ENCODE data around the gene MAPK7.

DNA sequence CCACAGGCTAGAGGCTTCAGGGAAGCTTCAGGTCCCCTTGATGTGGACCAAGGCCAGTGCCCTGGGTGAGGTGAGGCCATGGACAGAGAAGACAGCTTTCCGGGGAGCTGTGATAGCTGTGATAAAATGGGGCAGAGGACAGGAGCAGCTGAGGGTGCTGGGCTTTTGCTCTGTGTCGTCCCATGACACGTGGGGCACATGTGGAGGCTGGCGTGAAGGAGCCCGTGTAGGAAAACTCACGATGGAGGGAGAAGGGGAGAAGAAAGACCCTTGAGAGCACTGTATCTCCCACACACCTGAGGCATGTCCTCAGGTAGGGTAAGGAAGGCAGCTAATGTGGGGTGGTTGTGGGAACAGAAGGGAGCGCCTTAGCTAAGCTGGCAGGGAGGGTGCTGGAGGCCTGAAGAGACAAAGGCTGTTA is 37.1 kb upstream of the MAPK7 start:
- TF ChIP-seq POLR2AphosphoS5 (IDR thresholded peaks at IDR 0.05; ENCODE audit: low read length) = no peak
- TF ChIP-seq, protein P1, sequence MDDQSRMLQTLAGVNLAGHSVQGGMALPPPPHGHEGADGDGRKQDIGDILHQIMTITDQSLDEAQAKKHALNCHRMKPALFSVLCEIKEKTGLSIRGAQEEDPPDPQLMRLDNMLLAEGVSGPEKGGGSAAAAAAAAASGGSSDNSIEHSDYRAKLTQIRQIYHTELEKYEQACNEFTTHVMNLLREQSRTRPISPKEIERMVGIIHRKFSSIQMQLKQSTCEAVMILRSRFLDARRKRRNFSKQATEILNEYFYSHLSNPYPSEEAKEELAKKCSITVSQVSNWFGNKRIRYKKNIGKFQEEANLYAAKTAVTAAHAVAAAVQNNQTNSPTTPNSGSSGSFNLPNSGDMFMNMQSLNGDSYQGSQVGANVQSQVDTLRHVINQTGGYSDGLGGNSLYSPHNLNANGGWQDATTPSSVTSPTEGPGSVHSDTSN (IDR thresholded peaks at IDR 0.05; ENCODE audit: insufficient replicate concordance, low read depth, low read length) = no peak
- no peak for TF ChIP-seq EP300 (IDR thresholded peaks at IDR 0.05; ENCODE audit: borderline replicate concordance in 1 of 2, control insufficient read depth in 1 of 2, low read depth in 2 of 2, low read length in 2 of 2)
- TF ChIP-seq, protein P2, sequence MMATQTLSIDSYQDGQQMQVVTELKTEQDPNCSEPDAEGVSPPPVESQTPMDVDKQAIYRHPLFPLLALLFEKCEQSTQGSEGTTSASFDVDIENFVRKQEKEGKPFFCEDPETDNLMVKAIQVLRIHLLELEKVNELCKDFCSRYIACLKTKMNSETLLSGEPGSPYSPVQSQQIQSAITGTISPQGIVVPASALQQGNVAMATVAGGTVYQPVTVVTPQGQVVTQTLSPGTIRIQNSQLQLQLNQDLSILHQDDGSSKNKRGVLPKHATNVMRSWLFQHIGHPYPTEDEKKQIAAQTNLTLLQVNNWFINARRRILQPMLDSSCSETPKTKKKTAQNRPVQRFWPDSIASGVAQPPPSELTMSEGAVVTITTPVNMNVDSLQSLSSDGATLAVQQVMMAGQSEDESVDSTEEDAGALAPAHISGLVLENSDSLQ (IDR thresholded peaks at IDR 0.05) = no peak
- TF ChIP-seq, protein P3, sequence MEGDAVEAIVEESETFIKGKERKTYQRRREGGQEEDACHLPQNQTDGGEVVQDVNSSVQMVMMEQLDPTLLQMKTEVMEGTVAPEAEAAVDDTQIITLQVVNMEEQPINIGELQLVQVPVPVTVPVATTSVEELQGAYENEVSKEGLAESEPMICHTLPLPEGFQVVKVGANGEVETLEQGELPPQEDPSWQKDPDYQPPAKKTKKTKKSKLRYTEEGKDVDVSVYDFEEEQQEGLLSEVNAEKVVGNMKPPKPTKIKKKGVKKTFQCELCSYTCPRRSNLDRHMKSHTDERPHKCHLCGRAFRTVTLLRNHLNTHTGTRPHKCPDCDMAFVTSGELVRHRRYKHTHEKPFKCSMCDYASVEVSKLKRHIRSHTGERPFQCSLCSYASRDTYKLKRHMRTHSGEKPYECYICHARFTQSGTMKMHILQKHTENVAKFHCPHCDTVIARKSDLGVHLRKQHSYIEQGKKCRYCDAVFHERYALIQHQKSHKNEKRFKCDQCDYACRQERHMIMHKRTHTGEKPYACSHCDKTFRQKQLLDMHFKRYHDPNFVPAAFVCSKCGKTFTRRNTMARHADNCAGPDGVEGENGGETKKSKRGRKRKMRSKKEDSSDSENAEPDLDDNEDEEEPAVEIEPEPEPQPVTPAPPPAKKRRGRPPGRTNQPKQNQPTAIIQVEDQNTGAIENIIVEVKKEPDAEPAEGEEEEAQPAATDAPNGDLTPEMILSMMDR (IDR thresholded peaks at IDR 0.05 in 2 of 3, conservative IDR thresholded peaks at IDR 0.05 in 1 of 3; ENCODE audit: control insufficient read depth in 2 of 3, extremely low read depth in 1 of 3, insufficient read depth in 1 of 3, low read depth in 3 of 3, low read length in 3 of 3) = no peak
- no peak for TF ChIP-seq POLR2A (IDR thresholded peaks at IDR 0.05; ENCODE audit: low read depth, low read length)
- no peak for TF ChIP-seq MXI1 (IDR thresholded peaks at IDR 0.05; ENCODE audit: low read depth, low read length)
- TF ChIP-seq ZNF274 (IDR thresholded peaks at IDR 0.05; ENCODE audit: insufficient read depth, insufficient read length) = no peak
- TF ChIP-seq TAF1 (IDR thresholded peaks at IDR 0.05; ENCODE audit: borderline replicate concordance, low read depth, low read length) = no peak
